HG03442 (cell line): Measurements from ENCODE around the gene PTPRD.

Source experiments
- ATAC-seq: cut with Tn5 transposase; IDR thresholded peaks from one replicate; pipeline ENCODE4 v1.9.1; 2021; ENCODE audit warnings: mild to moderate bottlenecking, moderate library complexity; ENCODE audit not compliant: unreplicated experiment

PTPRD gene

GRCh38 chr9:8812888-8813287, 1799.9 kb downstream of the PTPRD start:
- no peak for ATAC-seq

DNA sequence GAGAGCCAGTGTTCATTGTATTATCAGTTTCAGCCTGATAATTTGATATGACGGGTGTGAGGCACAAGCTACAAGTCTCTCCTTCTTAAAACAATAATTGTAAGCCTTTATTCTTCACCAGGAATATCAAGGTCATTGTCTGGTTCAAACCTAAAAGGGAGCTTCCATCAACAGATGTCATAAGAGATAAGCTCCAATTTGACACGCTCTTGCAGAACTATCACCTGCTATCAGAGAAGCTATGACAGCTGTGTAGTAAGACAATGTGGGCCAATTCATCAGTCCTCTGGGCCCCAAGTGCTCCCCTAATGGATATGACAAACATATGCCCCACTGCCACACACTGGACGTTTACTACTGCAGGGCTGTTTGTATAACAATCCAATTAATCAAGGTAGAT, 1803.1 kb downstream of the PTPRD start:
- ATAC-seq = no peak

DNA sequence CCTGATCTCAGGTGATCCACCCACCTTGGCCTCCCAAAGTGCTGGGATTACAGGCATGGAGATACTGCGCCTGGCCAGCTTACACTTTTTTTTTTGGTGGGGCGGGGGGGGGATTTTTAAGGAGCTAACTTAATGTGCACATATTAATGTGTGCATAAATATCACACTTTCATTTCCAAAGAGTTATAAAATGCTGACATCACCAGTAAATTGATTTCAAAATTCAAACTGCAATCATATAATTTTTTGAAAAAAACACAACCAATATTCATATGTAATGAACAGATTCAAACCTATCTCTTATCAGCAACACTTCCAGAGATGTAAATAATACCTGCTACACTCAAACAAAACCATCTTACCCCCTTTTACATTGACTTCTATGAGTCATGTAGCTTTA, 1806.7 kb downstream of the PTPRD start:
- ATAC-seq = no peak

- no peak for ATAC-seq
Measured at GRCh38 chr9:8804613-8805012, 1808.2 kb downstream of the PTPRD start.

DNA sequence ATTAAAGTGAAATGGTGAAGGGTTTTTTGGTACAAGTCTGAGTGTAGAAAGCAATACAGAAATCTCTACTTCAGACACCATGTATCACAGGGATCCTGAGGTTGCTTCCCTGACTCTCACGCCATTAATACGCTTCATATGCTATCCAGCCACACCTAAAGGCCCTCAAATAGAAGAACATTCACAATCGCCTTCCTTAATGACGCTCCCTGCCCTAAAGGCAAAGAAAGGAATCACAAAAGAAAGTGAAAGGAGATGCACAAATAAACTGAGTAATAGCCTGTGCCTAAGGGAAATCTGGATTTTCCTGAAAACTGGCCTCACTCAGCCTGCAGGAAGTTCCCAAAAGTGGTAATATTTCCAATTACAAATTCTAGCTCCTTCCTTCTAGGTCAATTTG, 1810.6 kb downstream of the PTPRD start:
- ATAC-seq = no peak

- no peak for ATAC-seq
Measured at GRCh38 chr9:8800196-8800595, 1812.6 kb downstream of the PTPRD start.

DNA sequence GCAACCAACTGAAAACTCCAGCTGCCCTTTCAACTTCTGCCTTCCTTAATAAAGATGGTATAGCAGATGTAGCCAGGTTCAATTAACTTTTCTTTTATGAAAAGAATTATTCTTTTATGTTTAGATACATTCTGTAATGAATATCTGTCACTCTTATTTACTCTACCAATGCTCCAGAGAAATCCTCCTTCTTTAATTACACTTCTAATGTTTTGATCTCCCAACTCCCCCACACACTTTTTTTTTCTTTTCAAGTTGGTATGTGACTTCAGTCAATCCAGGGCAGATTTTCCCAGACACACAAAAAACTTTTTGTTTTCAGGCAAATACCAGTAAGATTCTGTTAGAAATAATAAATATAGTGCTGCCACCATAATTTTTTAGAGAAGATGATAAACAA, 1813.2 kb downstream of the PTPRD start:
- ATAC-seq = no peak

GRCh38 chr9:8799206-8799605, 1813.6 kb downstream of the PTPRD start:
- no peak for ATAC-seq

DNA sequence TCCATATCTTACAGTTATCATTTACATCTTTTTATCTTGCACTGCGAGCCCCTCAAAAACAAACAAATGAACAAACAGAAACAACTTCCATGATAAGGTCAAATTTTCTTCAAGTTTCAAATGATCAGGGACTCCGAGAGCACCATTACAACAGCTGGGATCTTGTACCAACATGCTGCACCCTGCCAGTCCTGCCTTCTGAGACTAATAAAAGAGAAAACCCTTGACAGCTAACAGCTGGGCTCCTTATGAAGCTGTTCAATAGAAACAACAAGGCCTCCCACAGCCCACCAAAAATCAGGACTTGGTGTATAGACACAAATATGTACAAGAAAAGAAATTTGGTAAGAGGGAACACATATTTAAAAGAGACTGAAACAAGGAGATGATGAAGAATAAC, 1828.0 kb downstream of the PTPRD start:
- ATAC-seq = no peak

DNA sequence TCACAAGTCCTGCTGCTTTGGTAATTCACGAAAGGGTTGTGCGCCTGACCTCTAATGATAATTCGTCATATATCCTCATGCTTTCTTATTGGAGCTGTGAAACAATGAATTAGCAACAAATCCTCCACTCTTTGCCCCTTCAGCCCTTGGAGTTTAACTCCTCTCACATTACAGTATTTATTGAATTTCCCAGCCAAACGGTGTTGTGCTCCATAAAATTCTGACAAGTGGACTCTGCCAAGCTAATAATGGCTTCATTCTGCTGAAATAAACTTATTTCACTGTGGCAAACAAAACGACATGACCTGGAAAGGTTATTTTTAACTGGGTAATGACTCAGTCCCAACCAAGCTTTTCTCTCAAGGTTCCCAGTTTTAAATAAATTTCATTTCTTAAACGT, 1828.9 kb downstream of the PTPRD start:
- ATAC-seq = no peak

DNA sequence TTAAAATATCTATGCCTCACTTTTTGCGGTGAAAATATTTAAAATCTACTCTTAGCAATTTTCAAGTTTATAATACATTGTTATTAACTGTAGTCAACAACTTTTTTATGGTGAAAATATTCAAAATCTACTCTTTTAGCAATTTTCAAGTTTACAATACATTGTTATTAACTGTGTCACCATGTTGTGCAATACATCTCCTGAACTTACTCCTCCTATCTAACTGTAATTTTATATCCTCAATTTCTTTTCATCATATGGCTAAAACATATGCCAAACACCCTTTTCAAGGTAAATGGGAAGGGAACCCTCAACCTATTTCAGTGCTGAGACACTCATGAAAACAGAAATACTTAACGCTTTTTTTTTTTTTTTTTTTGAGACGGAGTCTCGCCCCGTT, 1830.6 kb downstream of the PTPRD start:
- no peak for ATAC-seq

- no peak for ATAC-seq
Measured at GRCh38 chr9:8781458-8781857, 1831.3 kb downstream of the PTPRD start.

DNA sequence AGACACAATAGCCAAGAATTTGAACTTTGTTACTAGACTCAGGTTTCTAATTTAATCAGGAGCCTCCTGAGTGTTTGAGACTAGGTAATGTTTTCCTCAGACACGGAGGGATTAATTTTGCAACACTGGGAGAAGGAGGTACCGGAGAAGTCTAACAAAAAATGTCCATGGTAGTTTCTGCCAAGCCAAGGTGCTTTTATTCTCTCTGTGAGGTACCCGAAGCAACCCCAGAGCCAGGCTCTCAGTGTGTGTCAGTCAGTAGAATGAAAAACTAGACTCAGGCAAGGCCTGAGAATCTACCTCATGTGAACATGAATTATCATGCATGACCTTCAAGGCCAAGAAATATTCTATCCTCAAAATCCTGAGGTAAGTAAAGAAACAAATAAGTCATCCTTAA, 1832.4 kb downstream of the PTPRD start:
- ATAC-seq = no peak

DNA sequence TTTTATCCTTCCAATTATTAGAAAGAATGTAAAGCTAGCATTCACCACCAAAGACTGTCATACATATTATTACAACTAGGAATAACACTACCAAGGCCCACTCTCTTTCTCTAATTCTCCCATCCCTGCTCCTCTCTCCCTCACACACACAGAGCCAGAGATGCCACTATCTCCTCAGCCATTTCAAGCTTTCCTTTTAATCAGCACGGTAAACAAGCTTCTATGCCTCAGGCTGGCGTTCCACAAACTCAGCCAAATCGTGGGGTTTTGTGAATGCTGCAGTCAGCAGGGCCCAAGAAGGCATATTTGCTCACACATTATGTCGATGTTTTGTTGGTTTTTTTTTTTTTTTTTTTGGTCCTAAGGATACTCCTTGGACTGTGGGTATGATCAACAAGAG, 1833.3 kb downstream of the PTPRD start:
- ATAC-seq = no peak

DNA sequence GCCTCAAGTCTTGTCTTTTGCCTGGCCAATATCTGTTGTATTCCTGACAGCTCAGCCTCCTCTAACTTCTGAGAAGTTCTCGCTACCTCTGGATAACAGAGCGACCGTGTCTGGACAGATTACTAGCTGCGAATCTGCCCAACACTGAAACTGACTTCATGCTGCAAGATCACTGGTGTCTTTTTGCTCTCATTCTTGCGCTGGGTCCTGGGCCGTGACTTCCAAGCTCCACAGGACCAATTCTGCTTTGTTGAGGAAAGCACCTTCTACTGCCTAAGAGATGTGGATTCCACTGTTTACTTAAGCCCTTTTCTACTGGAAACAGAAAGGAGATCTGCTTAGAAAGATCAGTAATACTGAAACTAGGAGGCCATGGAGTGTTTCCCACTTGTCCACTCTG, 1834.4 kb downstream of the PTPRD start:
- no peak for ATAC-seq

DNA sequence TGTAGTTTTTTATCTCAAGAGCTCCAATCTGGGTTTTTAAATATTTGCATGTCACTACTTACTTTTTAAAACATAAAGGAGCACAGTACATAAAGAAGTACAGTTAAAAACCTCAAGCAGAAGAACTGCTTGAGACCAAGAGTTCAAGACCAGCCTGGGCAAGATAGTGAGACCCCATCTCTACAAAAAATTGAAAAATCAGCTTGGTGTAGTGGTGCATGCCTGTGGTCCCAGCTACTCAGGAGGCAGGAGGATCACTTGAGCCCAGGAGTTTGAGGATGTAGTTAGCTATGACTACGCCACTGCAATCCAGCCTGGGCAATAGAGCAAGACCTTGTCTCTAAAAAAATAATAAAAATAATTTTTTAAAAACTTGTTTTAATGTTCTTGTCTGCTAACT, 1840.5 kb downstream of the PTPRD start:
- no peak for ATAC-seq

DNA sequence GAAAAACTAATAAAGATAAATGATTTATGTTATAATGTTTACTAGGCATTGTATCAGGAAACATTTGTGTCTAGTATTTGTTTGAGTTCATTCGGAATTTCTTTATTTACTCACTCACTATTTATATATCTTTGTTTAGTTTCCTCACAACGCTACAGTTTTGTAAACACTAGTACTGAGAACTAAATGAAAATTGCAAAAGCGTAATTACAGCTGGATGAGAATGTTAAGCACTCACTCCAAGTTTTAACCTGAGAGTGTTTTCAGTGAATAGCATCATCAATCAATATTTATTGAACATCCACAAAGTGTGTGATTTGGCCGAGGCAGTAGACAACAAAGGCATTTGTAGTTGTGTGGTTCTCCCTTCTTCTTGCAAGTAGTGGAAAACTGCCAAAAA, 1843.6 kb downstream of the PTPRD start:
- ATAC-seq = no peak

DNA sequence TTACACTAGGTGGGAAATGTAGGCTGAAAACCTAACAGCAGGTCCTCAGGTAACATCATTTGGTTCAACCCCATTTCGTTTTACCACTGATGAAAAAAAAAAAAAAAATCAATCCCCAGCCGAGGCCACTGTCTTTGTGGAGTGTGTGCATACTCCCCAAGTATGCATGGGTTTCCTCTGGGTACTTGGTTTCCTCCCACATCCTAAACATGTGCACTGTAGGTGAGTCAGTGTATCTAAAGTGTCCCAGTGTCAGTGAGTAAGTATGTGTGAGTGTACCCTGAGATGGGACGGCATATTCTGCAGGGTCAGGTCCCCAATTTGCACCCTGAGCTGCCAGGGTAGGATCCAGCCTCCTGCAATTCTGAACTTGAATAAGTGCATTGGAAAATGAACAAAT, 1846.7 kb downstream of the PTPRD start:
- no peak for ATAC-seq

- no peak for ATAC-seq
Measured at GRCh38 chr9:8764051-8764450, 1848.8 kb downstream of the PTPRD start.

DNA sequence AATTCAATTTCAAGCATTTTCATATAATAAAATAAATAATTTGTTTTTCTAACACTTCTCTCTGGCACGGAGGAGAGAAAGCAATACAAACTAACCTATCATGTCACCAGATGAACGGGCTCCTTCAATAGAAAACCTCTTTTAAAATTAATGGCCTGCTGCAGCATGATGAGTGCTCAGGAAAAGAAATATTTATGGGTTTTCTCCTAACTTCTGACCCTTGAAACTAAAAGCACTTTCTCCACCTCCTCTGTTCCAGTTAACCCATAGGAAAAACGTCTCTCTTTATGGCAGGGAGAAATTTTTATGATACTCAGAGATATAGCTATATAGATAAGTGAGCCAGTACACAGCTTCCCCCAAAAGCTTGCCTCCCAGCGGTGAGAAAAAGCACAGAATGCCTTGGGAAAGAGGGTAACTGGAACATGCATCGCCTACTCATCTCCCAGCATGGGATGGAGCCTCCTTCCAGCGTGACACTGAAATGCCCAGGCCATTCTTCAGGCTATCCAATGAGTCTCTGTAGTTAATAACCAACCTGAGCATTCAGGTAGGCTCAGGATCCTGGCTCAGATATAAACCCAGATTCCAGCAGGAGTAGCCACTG, 1850.2 kb downstream of the PTPRD start:
- no peak for ATAC-seq

DNA sequence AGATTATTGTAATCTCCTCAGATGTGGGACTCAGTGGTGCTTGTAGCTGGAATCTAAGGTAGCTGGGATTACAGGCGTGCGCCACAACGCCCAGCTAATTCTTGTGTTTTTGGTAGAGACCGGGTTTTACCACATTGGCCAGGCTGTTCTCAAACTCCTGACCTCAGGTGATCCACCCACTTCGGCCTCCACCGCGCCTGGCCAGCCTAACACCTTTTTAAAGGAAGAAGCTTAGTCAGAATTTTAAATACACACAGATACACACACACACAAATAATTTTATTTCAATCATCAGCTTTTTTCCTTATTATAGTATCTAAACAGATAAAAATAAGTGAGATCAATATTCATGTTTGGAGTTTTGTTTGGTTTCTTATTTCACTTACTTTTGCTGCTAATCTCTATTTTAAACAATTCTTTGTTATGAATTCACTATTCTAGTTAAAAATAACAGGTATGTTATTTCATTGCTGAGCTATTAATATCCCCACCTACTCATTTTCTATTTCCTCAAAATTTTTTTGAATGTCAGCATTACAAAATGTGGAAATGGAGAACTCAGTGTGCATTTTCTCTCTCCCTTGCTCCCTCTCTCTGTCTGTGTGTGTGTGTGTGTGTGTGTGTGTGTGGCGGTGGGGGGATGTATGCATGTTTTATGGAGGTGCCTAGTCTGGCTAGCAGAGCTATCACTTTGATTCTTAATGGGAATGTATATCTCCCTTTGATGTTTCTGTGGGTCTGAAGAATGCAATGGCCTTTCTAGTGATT, 1852.6 kb downstream of the PTPRD start:
- ATAC-seq = no peak

DNA sequence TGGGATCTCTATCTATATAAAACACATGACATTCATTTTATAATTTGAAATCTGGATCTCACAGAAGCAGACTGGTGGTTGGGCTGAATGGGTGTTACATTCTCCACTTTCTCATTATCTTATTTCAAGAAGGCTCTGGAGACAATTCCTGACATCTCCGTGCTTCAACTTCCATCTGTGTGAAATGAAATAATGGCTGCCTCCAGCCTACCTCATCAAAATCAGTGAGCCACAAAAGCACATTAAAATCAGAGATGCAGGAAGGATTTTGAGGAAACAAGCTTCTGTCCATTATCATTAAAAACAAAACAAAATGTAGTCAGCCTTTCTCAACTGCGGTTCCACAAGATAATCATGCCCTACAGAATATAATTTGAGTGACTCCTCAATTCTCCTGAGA, 1854.9 kb downstream of the PTPRD start:
- no peak for ATAC-seq

DNA sequence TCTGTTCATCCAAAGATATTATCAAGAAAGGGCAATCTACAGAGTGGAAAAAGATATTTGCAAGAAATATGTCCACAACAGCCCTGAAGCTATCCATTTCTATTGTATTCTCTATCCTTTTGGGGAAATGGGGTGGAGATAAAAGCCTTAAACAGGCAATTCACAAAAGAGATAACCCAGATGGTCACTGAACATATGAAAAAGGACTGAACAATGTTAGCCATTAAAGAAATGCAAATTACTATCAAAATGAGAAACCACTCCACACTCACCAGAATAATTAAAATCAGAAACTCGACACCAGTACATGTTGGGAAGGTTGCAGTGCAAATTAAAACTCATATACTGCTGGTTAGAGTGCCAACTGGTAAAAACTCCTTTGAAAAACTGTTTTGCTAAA, 1858.1 kb downstream of the PTPRD start:
- no peak for ATAC-seq
